Hepatocyte (in vitro differentiated cells): ENCODE results near the gene NCAM1. TPM values are rescaled to one million over a fixed set of nuclear protein-coding genes. Genes with fewer than 3 reads are reported as not detected.

Experiments used
- DNase-seq: peaks from one replicate; pipeline ENCODE4 v3.0.0-alpha.2; 2016; ENCODE audit warnings: low spot score
- H2AFZ ChIP-seq: fragments of 200-600 bp; sonication (generic); 2 replicates; pipeline ENCODE4 v1.6.0; 2016; ENCODE audit warnings: antibody characterized with exemption, mild to moderate bottlenecking
- H3K27ac ChIP-seq: fragments of 200-600 bp; sonication (generic); 2 replicates; pipeline ENCODE4 v1.5.1; 2016; ENCODE audit warnings: mild to moderate bottlenecking
- H3K27me3 ChIP-seq: fragments of 200-600 bp; sonication (generic); 2 replicates; pipeline ENCODE4 v1.6.1; 2016
- H3K36me3 ChIP-seq: fragments of 200-600 bp; sonication (generic); replicated peaks from 2 replicates; pipeline ENCODE4 v1.5.1; 2016; ENCODE audit warnings: low read depth; ENCODE audit not compliant: insufficient read depth
- H3K4me1 ChIP-seq: fragments of 200-600 bp; sonication (generic); 2 replicates; pipeline ENCODE4 v1.5.1; 2016; ENCODE audit warnings: mild to moderate bottlenecking, moderate library complexity; ENCODE audit not compliant: insufficient read depth
- H3K4me2 ChIP-seq: fragments of 200-600 bp; sonication (generic); 2 replicates; pipeline ENCODE4 v1.6.0; 2016
- H3K4me3 ChIP-seq: fragments of 200-600 bp; sonication (generic); 2 replicates; pipeline ENCODE4 v1.5.1; 2016; ENCODE audit warnings: mild to moderate bottlenecking
- H3K79me2 ChIP-seq: fragments of 200-600 bp; sonication (generic); 2 replicates; pipeline ENCODE4 v1.6.0; 2017; ENCODE audit warnings: mild to moderate bottlenecking
- H3K9me2 ChIP-seq: fragments of 200-600 bp; sonication (generic); replicated peaks from 2 replicates; pipeline ENCODE4 v1.6.0; 2017; ENCODE audit warnings: mild to moderate bottlenecking; ENCODE audit not compliant: insufficient read depth
- H3K9me3 ChIP-seq: fragments of 200-600 bp; sonication (generic); 2 replicates; pipeline ENCODE4 v1.5.1; 2016; ENCODE audit warnings: low read depth, mild to moderate bottlenecking
- H4K20me1 ChIP-seq: fragments of 200-600 bp; sonication (generic); 2 replicates; pipeline ENCODE4 v1.6.0; 2016; ENCODE audit warnings: mild to moderate bottlenecking; ENCODE audit not compliant: insufficient read depth, poor library complexity, severe bottlenecking
- CTCF ChIP-seq: fragments of 200-600 bp; sonication (generic); IDR thresholded peaks from 2 replicates; pipeline ENCODE4 v1.5.1; 2016; ENCODE audit warnings: antibody characterized with exemption, mild to moderate bottlenecking; ENCODE audit not compliant: poor library complexity
- EZH2 ChIP-seq: fragments of 200-600 bp; sonication (generic); IDR thresholded peaks from 2 replicates; pipeline ENCODE4 v1.6.1; 2016; ENCODE audit warnings: antibody characterized with exemption, mild to moderate bottlenecking, borderline replicate concordance
- EZH2phosphoT487 ChIP-seq: fragments of 200-600 bp; sonication (generic); IDR thresholded peaks from one replicate; pipeline ENCODE4 v1.6.1; 2018; ENCODE audit warnings: antibody characterized with exemption, mild to moderate bottlenecking, low read depth, moderate library complexity; ENCODE audit not compliant: unreplicated experiment, severe bottlenecking
- WGBS: methylation state at CpG from one replicate; pipeline ENCODE4 v1.1.6; 2016; ENCODE audit warnings: low lambda C conversion rate; ENCODE audit errors: missing lambda C conversion rate; 5-methylcytosine and 5-hydroxymethylcytosine counted together
- polyA plus RNA-seq: library from polyadenylated mRNA; unstranded; fragments of >200 nt; fragmentation: Nextera tagmentation; extraction: Ambion mirVana; gene quantifications from 2 replicates; pipeline ENCODE4 v1.2.1, GENCODE V29; 2016
- total RNA-seq: library from RNA; depleted of rRNA; stranded (reverse); fragments of >200 nt; gene quantifications from 2 replicates; pipeline ENCODE4 v1.2.3, GENCODE V29; 2014

Gene NCAM1
- total and polyA plus RNA-seq, 2 experiments from 2014 or later, result 12.4 to 27.2 TPM

GRCh38 chr11:113251281-113251680 is 290.1 kb downstream of the NCAM1 start:
- Histone ChIP-seq H3K79me2 (no peaks in the 10 kb centered on the region), H3K4me3 (no peak overlapping the region), H3K27ac (no peak overlapping the region), H4K20me1 (no peaks in the 10 kb centered on the region), H3K9me2 (no peaks in the 10 kb centered on the region), H3K27me3 (no peaks in the 10 kb centered on the region), H3K36me3 (no peaks in the 10 kb centered on the region), H3K4me1 (no peaks in the 10 kb centered on the region), H3K4me2 (no peak overlapping the region), H3K9me3 (no peaks in the 10 kb centered on the region), H2AFZ (no peak overlapping the region)
- WGBS, result 93% methylated on average over 4 of the region's 4 CpGs
- no peak for DNase-seq
- no peak for TF ChIP-seq EZH2
- TF ChIP-seq EZH2phosphoT487, result no peak
- TF ChIP-seq CTCF, result no peak

DNA sequence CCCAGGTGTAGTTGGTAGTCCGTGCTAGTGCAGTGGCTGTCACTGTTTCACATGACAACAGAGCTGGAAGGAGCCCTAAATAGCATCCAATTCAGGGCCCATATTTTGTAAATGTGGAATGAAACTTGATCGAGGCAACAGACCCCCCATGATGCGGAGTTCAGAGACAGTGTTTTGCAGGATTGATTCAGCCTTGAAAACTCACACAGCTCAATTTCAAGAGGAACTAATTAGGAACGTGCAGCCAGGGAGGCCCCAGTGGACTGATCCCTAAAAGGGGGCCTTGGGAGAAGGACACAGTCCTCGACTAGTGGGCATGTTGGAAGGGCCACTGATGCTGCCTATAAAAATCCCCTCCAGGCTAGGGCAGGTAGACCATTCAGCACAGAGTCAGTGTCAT is 292.2 kb downstream of the NCAM1 start:
- Histone ChIP-seq H3K27me3 (no peaks in the 10 kb centered on the region), H3K4me2 (no peak overlapping the region), H3K27ac (no peak overlapping the region), H3K9me3 (no peaks in the 10 kb centered on the region), H3K4me1 (no peaks in the 10 kb centered on the region), H3K9me2 (no peaks in the 10 kb centered on the region), H2AFZ (no peak overlapping the region), H3K79me2 (no peaks in the 10 kb centered on the region), H4K20me1 (no peaks in the 10 kb centered on the region), H3K4me3 (no peak overlapping the region), H3K36me3 (no peaks in the 10 kb centered on the region)
- WGBS, result 68% methylated on average over 5 of the region's 5 CpGs
- TF ChIP-seq CTCF (no peak), EZH2 (no peak), EZH2phosphoT487 (no peak)
- no peak for DNase-seq

GRCh38 chr11:113255096-113255495 is 293.9 kb downstream of the NCAM1 start:
- WGBS, result 56% methylated on average over 4 of the region's 4 CpGs

More at GRCh38 chr11:113255096-113255495, 293.9 kb downstream of the NCAM1 start:
- H3K27me3 ChIP-seq, result no peaks in the 10 kb centered on the region
- H3K9me2 ChIP-seq, result no peaks in the 10 kb centered on the region
- no peaks in the 10 kb centered on the region for H3K36me3 ChIP-seq
- no peaks in the 10 kb centered on the region for H3K9me3 ChIP-seq
- no peak overlapping the region for H3K4me3 ChIP-seq
- H2AFZ ChIP-seq, result no peak overlapping the region
- no peaks in the 10 kb centered on the region for H4K20me1 ChIP-seq
- no peak overlapping the region for H3K27ac ChIP-seq
- no peaks in the 10 kb centered on the region for H3K4me1 ChIP-seq
- DNase-seq, result no peak
- H3K4me2 ChIP-seq, result no peak overlapping the region
- TF ChIP-seq EZH2 (no peak), CTCF (no peak), EZH2phosphoT487 (no peak)
- no peaks in the 10 kb centered on the region for H3K79me2 ChIP-seq
